DMS53 treated with DMSO at 0.1 percent for 48 hours (cell line): ENCODE data around the gene WDR38.
"Not testable (repeated sequence)": the region's sequence is repeated elsewhere in the genome, so short reads cannot be mapped to it uniquely, and the experiment has no call there.

ENCODE experiments used
- DNase-seq: peaks from one replicate; lab custom pipeline; 2025; ENCODE audit not compliant: unreplicated experiment; lab: John Stamatoyannopoulos, UW

The WDR38 gene

DNA sequence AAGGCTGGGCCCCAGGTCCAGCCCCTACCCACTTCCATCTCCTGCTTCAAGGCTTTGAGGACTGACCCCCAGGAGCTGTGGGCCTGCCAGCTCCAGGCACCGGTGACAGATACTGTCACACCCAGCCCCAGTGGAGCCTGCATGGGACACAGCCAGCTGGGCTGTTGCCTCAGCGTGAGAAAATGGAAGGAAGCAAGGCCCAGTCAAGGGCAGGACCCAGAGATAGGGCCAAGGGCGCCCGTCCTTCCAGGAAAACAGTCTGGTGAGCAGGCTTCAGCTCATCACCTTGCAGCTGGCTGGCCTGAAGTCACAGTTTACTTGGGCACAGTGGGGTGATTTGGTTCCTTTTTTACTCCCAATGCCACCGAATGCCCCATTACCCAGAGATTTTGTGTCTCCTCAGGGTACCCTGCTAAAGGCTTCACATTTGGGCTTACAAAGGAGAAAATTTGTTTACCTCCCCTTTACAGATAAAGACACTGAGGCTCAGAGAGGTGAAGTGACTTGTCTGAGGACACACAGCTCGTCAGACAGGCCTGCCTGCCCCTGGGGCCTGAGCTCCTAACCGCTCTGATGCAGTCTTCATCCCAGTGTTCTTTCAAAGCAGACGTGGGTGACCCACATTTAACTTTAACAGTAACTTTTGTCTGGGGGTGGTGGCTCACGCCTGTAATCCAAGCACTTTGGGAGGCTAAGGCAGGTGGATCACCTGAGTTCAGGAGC, 21.5 kb upstream of the WDR38 start:
- DNase-seq = no peak

DNA sequence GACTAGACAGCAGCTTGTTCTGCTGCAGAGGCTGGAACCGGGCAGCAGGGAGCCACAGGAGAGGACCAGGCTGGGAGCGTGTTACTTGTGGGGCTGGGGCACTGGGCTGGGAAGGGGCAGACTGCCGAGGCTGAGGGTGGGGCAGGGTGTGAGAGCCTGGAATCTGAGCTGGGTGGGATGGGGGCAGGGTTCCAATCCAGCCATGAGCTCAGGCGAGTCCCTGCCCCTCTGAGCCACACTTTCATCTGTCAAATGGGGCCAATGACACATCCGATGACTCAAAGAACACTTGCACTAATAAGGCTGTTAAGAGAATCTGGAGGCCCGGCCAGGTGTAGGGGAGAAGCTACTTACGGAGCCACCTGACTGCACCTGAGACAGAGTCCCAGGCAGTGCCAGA, 18.7 kb upstream of the WDR38 start:
- no peak for DNase-seq

GRCh38 chr9:124835026-124835557, 18.2 kb upstream of the WDR38 start:
- DNase-seq = no peak

DNA sequence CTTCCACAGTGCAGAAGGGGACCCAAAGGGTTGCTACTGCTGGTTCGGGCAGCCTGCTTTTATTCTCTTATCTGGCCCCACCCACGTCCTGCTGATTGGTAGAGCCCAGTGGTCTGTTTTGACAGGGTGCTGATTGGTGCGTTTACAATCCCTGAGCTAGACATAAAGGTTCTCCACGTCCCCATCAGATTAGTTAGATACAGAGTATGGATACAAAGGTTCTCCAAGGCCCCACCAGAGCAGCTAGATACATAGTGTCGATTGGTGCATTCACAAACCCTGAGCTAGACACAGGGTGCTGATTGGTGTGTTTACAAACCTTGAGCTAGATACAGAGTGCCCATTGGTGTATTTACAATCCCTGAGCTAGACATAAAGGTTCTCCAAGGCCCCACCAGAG, 15.1 kb upstream of the WDR38 start:
- not testable (repeated sequence) for DNase-seq

DNA sequence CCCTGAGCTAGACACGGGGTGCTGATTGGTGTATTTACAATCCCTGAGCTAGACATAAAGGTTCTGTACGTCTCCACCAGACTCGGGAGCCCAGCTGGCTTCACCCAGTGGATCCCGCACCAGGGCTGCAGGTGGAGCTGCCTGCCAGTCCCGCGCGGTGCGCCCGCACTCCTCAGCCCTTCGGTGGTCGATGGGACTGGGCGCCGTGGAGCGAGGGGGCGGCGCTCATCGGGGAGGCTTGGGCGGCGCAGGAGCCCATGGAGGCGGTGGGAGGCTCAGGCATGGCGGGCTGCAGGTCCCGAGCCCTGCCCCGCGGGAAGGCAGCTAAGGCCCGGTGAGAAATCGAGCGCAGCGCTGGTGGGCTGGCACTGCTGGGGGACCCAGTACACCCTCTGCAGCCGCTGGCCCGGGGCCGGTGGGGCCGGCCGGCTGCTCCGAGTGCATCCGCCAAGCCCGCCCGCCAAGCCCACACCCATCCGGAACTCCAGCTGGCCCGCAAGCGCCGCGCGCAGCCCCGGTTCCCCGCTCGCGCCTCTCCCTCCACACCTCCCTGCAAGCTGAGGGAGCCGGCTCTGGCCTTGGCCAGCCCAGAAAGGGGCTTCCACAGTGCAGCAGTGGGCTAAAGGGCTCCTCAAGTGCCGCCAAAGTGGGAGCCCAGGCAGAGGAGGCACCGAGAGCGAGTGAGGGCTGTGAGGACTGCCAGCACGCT, 14.5 kb upstream of the WDR38 start:
- not testable (repeated sequence) for DNase-seq

- DNase-seq = no peak
Measured at GRCh38 chr9:124839612-124840299, 13.5 kb upstream of the WDR38 start.

DNA sequence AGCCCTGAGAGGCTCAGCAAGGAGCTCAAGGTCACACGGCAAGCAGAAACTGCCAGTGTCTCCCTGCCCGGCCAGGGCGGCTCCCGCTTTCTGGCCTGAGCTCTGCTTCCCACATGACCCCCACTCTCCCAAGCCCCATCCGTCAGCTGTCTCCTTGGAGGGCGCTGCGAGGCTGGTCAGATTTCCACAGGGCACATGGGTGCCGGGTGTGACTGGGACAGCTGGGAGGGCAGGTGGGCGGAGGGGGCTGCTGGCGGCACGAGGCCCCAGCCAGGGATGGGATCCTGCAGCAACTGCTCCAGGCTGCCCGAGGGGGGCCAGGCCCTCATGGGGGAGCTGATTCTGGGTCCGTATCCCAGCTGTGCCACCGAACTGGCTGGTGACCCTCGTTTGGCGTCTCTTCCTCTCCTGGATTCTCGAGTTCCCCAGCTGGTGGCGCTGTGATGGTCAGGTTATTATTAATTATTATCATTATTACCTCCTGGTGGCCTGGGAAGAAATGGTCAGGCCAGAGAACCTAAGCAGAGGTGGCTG, 12.9 kb upstream of the WDR38 start:
- DNase-seq = no peak

GRCh38 chr9:124841075-124841821, 12.0 kb upstream of the WDR38 start:
- no peak for DNase-seq

DNA sequence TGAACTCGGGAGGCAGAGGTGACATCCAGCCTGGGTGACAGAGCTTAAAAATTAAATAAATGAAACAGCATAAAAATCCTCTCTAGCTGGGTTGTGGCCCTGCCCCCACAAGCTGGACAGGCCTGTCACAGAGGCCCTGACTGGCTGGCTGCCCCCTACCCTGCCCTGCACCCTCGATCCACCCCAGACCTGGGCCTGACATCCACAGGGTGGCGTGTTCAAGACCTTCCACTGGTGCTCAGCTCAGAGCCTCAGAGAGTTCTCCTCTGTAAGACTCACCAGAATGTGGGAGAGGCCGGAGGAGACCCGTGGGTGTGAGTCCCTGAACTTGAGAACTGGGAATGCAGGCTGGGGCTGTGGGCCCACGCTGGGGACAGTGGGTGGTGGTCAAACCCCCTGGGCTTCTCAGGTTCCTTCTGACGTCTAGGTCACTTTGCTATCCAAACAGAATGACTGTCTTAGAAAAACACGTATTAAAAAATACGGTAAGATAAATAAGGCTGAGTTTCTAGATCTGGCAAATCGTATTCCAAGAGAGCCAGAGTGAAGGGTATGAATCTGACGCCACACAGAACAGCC, 9.7 kb upstream of the WDR38 start:
- no peak for DNase-seq

DNA sequence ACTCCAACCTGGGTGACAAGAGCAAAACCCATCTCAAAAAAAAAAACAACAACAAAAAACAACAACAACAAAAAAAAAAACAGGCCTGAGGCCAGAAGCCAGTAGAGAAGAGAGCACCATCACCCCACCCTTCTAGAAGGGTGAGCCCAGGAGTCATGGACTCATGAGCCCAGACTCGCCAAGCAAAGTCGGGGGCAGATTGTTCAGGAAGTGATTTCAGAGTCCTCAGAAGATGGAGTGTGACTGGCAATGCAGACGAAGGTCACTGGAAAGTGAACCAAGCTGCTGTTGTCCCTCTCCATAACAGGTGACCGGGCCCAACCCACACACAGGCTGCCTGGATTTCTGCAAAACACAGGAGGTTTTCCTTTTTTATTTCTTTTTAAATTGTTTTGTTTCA, 9.0 kb upstream of the WDR38 start:
- DNase-seq = no peak

GRCh38 chr9:124846467-124846866, 6.8 kb upstream of the WDR38 start:
- DNase-seq = not testable (repeated sequence)

DNA sequence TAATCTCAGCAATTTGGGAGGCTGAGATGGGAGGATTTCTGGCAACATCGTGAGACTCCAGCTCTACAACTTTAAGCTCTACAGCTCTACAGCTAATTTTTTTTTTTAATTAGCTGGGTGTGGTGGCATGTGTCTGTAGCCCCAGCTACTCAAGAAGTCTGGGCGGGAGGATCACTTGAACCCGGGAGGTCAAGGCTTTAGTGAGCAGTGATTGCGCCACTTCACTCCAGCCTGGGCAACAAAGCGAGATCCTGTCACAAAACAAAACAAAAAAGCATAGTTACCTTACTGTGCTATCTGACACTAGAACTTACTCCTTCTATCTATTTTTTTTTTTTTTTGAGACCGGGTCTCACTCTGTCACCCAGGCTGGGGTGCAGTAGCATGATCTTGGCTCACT, 6.3 kb upstream of the WDR38 start:
- DNase-seq = no peak

DNA sequence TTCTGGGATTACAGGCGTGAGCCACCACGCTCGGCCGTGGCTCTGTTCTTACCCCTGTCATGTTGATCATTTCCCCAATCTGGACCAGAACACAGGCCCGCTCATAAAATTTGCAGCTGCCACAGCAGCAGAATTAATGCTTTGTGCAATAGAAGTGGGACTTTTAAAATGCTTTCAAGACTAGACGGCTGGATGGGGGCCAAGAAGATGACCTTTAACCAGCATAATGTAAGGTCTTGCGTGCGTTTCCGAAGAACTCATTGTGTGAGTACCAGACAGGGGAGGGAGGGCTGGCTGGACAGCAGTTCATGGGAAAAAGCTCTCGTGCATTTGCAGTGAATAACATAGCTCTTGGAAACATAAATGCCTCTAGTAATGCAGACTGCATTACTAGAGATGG, 3.5 kb upstream of the WDR38 start:
- no peak for DNase-seq

DNA sequence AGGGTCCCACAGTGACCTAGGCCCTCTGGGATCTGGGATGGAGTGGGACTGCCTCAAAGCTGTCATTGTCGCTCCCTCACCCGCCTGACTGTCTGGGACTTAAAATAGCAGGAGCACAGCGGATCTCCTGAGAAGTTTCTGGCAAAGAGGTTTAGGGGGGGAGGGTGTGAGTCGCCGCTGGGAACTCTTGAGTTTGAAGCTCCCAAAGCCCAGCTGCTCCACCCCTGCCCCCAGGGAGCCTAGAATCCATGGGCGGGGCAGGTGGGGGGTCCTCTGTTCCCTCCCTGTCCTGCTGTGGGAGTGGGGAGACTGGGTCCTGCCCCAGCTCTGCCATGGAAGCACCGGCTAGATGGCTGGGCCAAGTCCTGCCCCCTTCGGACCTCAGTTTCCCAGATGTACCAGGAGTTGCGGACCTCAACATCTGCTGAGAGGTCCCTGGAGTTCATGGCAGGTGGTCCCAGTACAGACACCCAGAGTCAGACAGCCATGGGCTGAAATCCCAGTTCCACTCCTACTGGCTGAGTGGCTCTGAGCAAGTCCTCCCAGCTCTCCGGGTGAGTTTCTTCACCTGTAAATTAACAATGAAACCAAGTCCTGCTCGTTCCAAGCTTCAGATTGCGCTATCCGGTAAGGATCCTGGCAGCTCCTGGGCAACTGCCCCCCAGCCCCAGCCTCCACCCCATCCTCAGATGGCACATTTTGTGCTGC, 985 bp upstream of the WDR38 start:
- DNase-seq = no peak

DNA sequence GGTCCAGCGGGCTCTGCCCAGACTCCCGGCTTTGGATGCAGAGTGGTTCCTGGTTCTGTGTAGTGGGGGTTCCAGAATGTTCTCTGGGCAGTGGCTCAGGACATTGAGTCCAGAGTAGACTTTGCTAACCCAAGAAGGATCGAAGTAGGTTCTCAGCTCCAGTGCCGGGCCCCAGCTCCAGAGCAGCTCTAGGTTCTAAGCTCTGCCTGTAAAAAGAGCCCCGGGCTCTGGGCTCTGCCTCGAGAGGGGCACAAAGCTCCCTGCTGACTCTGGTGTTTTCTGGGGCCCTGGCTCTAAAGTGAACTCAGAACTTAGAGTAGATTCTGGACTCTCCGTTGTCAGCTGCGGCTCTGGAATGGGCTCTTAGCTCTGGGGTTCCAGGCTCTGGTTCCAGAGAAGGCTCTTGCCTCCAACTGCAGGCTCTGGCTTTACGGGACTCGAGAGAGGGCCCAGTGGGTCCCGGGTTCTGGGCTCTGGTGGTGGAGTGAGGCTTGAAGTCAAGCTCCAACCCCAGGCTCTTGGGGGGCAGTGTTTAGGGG, 414 bp downstream of the WDR38 start:
- no peak for DNase-seq

- DNase-seq = no peak
Measured at GRCh38 chr9:124854161-124854560, 901 bp downstream of the WDR38 start.

DNA sequence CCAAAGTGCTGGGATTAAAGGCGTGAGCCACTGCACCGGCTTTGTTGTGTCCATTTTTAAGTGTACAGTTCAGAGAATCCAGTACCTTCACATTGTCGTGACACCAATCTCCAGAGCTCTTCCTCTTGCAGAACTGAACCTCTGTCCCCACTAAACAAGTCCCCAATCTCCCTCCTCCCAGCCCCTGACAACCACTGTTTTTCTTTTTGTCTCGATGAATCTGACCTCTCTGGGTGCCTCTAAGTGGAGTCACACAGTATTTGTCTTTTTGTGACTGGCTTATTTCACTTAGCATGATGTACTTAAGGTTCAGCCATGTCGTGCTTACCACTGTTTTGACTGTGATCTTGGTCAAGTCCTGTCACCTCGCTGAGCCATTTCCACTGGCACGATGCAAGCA, 1.6 kb downstream of the WDR38 start:
- no peak for DNase-seq

- DNase-seq = no peak
Measured at GRCh38 chr9:124855566-124855943, 2.3 kb downstream of the WDR38 start.

DNA sequence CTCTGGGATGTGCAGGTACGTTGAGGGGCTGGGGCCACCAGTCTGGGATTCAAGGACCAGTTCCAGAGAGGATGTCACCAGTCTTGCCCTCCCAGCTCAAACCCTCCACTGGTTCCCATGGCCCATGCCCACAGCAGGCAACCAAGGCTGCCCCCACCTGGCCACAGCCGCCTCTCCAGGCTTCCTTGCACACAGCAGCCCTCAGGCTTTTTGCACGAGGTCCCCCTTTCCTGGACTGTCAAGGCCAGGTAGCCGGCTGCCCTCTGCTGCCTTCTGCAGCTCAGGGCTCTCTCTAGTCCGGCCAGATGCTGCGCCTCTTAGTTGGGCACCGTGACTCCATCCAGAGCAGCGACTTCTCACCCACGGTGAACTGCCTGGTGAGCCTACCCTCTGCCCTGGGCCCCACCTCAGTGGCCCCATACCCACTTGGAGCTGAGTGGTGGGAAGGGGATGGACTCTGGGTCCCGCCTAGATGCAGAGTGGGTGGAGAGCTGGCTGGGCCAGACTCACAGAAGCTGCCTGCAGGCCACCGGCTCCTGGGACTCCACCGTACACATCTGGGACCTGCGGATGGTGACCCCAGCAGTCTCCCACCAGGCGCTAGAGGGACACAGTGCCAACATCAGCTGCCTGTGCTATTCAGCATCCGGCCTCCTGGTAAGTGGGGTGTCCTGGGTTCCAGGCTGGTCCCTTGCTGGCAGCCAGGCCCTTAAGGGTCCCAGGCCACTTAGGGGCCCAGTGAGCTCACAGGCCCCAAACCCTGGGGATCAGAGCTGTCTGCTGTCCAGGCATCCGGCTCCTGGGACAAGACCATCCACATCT, 2.9 kb downstream of the WDR38 start:
- peak; percentile 49 for DNase-seq
